Measurements from ENCODE around the gene TAL2.

DNA sequence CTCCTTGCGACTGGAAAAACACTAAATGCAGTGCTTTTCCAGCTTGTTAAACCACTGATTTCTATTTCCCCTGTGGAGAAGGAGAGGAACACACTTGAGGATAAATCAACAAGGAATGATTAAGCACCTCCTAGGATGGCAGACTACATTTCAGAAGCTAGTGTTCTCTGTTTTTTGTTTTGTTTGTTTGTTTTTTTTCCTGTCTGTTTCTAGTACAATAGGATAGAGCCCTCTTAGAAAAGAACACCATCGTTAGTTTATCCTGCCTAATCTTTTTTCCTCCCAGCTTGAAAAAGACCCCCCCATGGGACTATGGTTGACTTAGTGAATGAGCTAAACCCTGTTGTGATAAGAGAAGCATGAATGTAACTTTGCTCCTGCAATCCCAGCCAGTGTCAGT, 3.9 kb upstream of the TAL2 start:
- no peak for TF ChIP-seq POLR2A (IDR thresholded peaks at IDR 0.05)
- TF ChIP-seq, protein P1, sequence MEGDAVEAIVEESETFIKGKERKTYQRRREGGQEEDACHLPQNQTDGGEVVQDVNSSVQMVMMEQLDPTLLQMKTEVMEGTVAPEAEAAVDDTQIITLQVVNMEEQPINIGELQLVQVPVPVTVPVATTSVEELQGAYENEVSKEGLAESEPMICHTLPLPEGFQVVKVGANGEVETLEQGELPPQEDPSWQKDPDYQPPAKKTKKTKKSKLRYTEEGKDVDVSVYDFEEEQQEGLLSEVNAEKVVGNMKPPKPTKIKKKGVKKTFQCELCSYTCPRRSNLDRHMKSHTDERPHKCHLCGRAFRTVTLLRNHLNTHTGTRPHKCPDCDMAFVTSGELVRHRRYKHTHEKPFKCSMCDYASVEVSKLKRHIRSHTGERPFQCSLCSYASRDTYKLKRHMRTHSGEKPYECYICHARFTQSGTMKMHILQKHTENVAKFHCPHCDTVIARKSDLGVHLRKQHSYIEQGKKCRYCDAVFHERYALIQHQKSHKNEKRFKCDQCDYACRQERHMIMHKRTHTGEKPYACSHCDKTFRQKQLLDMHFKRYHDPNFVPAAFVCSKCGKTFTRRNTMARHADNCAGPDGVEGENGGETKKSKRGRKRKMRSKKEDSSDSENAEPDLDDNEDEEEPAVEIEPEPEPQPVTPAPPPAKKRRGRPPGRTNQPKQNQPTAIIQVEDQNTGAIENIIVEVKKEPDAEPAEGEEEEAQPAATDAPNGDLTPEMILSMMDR (IDR thresholded peaks at IDR 0.05), result no peak

All from testis (tissue), 2 donors.